ENCODE measurements around the gene ZNF521.

Gene ZNF521

DNA sequence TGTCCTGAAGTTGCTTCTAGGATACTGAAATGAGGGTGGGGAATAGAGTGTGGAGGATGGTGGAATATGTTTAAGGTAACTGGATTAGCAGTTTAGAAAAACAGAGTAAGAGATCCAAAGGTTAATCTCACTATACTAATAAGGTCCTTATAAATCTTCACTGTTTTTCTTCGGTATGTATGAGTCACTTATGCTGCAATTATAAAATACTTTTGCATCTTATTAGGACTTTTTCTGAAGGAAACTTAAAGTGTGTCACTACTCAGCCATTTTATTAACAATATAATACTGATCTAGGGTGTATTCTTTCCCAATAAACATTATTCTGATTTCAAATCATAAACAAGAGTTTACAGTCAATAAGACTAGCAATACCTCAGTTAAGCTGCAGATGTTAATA is 182.3 kb downstream of the ZNF521 start:
- DNase-seq (ENCODE audit: low read depth, low spot score) = no peak

DNA sequence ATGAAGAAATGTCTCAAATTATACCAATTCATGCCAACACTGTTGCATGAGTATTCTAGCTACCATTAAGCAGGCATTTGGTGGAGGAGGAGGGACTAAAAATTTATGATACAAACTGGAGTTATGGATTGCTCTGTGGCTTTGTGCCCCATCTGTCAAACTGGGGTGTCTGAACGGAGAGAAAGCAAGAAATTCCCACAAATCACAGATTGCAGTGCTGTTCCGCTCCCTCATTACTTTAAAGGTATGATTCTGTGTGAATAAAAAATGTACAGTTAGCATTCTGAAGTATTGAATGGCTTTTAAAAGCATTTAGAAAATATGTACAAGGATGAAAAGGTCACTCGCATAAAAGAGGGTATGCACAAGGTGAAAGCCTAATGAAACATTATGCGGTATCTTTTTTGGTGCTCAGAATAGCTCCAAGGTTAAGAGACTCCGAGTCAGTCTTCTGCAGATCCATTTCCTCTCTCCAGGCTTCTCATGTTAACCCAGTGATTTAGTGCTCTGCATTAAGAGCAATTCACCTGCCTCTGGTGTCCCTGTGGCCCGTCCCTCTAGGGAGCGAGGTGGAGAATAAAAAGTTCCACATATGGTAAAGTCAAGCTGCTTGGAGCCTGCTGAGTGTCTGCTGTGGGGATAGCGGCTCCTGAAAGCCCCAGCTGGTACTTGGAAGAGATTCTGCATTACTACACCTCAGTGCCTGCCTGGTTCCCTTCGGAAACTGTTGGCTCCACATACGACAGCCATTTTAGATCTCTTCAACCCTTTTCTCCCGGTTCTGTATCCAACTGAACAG is 184.2 kb downstream of the ZNF521 start:
- no peak for DNase-seq (ENCODE audit: low read depth, low spot score)

DNA sequence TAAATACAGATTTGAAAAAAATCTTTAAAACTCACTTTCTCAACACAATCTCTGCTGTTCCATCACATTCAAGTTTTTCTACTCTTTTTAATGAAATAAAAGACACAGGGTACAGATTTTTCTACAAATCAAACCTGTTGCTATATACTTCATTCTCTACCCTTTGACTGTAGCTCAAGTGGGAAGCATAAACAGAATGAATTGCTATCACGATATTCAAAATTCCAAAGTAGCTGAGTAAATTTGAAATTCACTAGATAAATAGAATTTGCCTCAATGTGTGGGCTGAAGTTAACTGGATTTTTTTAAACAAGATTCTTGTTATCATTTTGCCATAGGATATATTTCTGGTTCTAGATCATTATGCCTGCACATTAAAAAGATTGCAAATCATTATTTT is 185.9 kb downstream of the ZNF521 start:
- no peak for DNase-seq (ENCODE audit: low read depth, low spot score)

DNA sequence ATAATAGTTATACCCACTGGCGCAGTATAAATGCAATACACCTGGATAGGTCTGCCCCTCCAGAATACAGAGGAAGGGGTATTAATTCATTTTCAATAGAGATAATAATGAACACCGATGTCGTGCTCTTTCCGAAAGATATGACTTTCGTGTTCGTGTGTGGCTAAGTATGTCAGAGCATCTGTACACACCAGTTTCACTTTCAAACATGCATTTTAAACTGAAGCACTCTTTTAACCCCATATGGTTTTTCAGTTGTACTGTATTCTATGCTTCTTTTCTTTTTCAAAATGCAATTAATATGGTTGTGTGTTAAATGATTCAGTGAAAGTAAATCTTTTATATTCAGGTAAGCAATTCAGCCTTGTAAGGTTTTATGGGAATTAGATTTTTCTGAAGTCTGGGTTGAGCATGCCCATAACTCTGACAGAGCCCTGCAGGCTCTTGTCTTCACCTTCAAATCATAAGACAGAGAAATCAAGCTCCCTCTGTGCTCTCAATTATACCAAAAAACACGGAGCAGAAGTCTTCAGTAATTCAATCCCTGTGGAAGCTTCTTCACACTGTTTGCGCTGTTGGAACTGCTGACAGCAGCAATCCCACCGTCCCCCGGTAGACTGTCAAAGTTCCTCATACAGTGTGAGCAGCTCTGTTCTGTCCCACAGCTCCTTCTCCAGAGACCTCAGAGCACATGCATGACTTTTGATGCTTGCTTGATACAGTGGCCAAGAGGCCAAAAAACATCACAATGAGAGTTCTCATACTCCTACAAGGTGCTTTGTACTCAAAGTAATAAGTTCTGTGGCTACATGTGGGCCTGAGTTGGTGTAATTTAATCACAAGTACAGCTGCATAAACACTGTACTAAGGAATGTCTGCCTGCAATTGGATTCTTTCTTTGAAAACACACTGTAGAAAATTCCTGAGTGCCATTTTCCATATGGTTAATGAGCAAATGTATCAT is 186.8 kb downstream of the ZNF521 start:
- DNase-seq (ENCODE audit: low read depth, low spot score) = peak; percentile 5

DNA sequence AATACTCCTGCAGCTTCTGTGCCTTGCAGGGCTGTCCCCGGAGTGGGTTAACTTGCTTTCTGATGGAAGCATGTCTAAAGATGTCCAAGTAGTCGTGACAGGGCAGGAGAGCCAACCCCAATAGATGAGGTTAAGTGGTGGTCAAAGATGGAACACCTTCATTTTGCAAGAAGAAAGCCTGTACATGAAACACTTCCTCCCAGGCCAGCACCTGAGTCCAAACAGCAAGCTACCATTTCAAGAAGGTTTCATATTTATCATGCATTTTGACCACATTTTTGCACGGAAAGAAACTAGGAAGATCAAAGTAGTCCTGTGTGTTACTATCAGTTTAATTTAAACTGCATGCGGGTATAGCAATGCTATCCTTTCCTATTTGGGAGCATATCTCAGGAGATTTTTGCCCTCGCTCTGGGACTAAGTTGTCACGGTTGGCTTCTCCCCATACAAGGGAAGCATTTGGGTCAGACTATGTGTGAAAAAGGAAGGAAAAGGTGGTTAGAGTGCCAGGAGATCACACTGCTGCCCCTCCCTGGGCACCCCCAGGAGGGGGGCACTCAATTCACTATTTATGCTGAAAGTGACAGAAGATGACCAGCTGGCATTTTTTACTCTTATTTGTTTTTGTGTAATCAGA is 187.6 kb downstream of the ZNF521 start:
- no peak for DNase-seq (ENCODE audit: low read depth, low spot score)

DNA sequence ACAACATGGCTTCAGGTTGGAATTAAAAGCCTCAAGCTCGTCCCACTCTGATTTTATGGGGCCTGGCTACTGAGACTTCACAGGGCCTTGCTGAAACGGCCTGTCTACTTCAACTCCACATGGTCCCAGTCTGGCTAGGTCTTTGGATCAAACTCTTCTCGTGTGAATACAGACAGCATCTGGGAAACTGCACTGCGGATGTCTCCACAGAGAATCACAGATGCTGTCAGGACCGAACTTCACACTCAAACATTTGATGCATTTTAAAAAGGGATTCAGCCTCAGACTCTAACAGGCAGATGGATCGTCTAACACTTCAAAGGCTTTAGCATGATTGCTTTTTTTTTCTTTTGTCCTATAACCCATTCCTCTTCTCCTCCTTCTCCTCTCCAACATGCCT is 198.5 kb downstream of the ZNF521 start:
- no peak for DNase-seq (ENCODE audit: low read depth, low spot score)

DNA sequence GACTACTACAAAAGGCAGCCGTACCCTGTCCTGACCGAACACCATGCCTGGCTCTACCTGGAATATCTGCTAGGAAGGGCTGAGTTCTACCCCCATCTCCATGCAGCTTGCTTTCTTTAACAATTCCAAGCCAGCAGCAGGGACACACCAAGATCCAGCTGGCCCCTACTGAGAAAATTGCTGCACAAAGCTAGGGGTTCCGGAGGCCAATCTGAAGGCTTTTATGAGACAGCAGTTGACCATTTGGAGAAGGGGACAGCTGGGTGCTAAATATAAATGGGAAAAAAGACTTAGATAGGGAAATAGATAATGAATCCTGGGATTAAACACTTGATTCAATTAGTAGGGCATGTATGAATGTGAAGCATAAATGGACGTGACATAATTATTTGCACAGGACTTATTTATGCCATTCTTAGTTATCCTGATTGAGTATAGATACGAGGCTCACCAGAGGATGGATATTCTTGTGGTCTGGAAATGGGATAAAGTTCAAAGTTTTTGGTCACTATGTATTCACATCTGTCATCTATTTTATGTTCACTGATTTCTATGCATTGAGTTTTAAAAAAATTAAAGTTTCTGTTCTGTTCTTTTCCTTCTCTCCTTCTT is 204.0 kb downstream of the ZNF521 start:
- no peak for DNase-seq (ENCODE audit: low read depth, low spot score)

DNA sequence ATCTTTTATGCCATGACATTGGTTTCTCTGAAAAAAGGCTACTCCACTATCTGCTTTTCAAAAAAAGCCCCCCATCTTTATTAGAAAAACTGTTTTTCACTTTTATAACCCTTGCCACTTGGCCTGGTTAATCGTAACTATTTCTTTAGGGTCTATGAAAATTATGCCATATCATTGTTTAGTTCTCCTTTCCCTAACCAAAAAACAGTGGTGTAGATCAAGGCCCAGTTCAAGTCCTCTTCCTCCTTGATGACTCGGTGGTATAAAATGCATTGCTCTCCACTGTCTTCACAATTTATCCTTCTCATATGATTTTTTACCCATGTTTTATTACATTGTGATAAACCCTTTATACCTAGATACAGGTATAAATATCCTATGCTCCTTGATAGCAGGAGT is 205.5 kb downstream of the ZNF521 start:
- no peak for DNase-seq (ENCODE audit: low read depth, low spot score)

DNA sequence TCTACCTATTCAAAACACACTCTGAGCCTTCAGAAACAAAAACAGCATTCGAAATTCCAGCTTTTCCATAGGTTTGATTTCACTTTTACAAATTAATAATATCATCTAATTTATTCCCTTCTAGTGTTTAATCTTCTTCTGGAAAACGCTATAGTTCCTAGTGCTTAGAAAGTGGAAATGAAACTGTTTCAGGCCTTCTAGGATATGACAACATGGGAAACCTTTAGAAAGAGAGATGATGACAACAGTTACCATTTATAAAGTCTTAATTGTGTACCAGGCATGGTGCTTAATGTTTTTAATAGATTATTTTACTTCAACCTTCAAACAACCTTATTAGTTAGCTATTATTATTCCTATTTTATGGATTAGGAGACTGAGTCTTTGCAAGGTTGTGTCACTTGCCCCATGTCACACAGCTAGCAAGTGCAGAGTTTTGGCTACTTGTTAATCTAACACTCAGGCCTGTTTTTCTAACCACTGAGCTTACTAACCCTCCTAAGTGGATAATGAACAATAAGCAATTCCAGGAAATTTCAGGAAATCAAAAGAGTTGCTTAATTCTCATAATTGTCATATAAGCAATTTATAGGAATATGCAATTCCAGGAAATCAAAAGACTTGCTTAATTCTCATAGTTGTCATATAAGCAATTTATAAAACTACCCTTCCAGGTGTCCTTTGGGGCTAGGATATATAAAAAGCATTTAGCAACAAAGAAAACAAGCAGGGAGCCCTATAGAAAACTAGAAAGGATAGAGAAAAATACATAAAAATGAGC is 206.0 kb downstream of the ZNF521 start:
- no peak for DNase-seq (ENCODE audit: low read depth, low spot score)

DNA sequence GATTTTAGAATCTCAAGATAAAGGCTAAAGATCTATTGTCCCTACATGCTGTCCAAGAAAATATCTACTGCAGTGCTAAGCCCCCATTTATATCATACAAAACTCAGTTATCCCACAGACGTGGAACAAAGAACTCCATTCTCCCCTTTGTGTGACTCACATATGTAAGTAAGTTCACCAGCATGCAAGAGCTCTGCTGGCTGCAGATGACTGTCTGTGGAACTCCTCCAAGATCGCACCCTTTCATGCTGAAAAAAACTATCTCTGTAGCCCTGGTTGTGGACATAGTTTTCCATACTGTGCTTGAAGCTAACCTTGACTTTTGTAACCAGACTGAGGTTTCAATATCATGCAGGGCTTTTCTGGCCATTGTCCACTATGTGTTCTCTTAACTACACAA is 207.1 kb downstream of the ZNF521 start:
- DNase-seq (ENCODE audit: low read depth, low spot score) = no peak

DNA sequence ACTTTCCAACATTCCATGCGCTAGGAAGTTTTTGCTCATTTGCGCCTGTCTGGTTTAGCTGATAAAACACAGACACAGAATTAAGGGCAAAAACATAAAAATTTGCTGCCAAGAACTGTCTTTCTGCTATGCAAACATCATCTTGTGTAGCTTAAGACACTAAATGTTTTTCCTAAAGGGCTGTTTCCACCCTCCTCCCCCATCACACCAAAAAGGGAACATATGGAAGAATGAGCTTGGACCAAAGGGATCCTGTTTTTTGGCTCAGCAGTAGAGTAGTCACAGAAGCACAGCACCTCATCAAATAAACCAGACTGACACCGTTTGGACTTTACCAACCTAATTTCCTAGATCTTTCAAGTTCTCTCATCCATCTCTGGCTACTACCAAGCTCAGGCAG is 210.1 kb downstream of the ZNF521 start:
- no peak for DNase-seq (ENCODE audit: low read depth, low spot score)

DNA sequence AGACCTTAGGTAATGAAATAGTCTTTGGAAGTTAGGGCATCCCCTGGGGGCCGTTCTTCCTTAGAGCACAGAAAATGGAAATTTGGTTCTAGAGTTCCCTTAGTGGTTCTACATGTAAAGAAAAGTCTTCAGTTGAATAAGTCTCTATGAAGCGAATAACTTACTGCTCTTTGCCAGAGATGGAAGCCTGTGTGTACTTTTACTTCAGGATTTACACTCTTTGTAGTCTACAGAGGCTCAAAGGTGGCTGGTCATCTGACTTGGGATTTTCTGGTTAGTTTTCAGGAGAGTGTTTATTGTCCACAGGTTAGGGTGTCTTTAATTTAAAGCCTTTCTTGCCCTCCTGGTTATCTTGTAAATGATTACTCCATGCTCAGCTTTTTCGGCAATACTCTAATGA is 210.6 kb downstream of the ZNF521 start:
- DNase-seq (ENCODE audit: low read depth, low spot score) = no peak

DNA sequence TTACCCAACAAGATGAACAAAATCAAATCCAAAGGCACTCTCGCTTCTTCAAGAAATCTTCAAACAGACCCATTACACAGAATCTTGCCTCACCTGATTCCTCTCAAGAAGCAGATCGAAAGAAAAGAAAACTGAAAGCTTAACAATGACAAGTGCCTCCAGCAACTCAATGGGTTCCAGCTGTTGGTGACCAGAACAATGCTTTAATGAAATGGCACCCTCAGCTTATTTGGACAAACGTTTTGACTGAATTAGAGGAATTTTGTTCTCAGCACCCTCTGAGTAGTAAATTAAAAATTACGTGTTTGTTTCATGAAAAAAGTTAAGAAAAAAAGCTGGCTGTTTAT is 211.0 kb downstream of the ZNF521 start:
- DNase-seq (ENCODE audit: low read depth, low spot score) = no peak

DNA sequence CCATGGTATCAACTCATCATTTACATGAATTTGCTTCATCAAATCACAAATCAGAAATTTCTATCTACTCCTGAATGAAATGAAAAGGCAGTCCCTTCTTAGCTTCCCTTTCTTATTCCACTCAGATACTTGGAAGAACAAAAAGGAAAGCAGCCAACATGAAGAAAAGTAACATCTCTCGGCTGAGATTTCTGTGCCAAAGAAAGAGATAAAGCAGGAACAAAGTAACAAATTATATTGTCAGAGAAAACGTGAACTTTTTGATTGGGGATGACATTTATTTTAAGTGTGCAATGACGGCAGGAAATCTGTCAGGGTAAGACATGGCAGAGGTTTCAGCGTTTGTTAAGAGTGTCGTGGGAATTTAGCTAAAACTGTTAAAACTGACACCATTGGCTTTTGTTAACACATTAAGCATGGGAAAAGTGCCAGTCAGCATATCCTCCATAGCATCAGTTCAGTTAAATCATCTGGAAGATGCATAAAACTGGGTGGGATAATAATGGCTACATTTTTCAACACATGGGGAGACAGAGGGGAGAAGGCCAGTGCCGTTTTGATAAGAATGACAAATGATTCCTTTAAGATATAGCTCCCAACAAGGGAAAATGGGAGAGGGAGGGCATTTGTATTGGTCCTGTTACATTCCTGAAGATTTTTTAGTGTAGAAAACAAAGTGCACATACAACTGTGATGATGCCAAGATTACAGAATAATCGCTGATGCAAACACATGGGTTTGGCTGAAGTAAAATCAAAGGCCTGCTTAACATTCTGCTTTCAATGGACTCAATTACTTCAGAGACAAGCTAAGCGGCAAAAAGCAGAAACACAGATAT is 211.6 kb downstream of the ZNF521 start:
- DNase-seq (ENCODE audit: low read depth, low spot score) = no peak

DNA sequence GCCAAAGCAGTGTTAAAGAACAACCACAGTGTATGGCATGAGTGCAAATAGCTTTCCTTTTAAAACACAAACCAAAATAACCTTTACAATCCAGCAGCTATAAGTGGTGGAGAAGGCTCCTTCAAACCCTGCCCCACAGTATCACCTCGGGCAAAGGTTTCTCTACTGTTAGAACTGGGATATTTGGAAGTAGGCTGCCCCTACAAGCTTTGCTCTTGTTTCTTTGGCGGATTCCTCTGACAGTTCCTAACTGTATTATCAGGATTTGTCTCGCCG is 214.8 kb downstream of the ZNF521 start:
- no peak for DNase-seq (ENCODE audit: low read depth, low spot score)

DNA sequence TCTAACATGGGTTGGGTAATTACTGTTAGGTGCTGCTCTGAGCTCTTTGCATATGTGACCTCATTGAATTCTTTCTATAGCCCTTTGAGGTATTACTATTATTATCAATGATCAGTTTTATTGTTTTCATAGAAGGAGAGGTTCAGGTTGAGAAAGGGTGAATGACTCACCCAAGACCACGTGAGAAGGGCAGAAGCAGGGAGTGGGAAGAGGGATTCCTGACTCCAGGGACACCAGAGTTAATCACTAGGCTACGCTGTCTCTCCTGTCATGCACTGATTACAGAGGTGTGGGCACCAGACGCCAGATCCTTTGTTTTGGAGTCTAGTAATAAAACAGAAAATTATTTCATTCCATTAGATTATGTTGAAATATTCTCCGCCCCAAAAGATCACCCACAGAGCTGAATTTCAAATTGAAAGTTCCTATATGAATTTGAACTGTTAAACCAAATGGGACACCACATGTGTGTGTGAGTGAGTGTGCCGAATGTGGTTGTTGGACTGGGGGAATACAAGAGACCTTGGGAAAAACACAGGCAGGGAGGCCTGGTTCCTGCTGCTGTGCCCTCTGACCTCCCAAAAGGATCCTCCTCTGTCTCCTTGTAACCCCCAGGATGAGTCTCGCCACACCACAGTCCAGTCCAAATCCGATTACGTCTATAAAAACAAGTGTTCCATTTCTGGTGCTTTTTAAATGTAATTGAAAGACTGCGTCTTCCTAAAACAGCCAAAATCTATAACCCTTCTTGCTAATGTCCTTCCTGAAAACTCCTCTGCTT is 215.4 kb downstream of the ZNF521 start:
- DNase-seq (ENCODE audit: low read depth, low spot score) = no peak

DNA sequence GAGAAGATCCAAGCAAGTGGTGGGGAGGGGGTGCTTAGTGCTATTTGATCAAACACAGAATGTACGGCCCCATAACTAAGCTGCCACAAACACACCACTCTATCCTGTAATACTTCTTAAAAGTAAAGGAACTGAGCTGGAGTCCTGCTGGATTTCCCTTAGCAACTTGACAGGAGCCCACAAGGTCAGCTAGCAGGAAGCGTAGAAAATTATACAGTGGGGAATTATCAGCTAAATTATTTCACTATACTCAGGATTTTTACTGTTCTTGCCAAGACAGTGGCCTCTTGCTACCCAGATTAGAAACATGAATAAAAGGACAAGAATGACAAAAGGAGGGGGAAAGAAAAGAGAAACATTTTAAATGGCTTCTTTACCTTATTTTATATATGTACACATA is 217.1 kb downstream of the ZNF521 start:
- no peak for DNase-seq (ENCODE audit: low read depth, low spot score)

DNA sequence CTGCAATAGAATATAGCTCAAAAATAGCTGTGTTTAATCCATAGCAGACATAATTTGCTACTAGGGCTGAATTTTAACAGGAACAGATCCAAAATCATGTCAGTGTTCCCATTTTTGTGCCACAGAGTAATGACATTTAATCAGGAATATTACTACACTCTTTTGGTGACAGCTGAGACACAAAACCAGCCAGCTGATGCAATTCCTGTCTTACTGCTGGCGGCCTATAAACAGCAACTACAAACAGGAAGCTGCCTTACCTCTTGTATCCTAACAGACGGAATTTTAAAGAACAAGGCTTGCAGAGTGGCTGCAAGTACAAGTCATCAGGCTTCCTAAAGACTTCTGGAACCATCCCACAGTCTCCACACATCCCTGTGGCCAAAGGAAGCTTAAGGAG is 218.1 kb downstream of the ZNF521 start:
- no peak for DNase-seq (ENCODE audit: low read depth, low spot score)

DNA sequence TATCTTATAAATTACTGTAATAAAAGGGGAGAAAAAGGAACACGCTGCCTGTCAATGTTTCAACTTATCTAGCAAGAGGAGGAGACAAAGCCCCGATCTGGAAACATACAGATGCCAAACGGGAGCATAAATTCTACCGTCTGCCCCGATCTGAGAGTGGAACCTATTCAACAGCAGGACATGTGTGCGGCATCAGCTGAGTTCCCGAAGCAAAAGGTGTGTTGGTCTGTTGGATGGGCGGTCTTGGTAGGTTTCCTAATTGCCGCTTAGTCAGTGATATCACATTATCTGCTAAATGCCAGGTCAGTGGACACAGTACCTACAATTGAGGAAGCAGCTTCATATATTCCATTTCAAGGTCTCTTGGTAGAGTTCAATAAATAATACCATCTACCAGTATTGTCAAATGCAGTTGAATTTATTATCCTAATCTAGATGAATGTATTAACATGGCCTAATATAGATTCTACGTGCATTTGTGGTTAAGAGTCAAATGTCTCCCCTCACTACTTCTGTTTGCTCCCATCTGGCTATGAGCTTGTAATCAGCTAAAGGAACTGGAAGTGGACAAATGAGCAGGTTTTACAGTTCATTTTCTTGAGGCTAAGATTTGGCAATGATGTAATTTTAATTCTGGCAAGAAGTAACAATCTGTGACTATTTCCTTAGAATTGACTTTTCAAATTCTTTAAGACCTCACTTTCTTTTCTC is 219.0 kb downstream of the ZNF521 start:
- DNase-seq (ENCODE audit: low read depth, low spot score) = no peak
